MM.1S (cell line): Measurements from ENCODE around the gene TTYH2.
"Not testable (repeated sequence)": the region's sequence is repeated elsewhere in the genome, so short reads cannot be mapped to it uniquely, and the experiment has no call there.

Source experiments
- DNase-seq: peaks from one replicate; pipeline ENCODE4 v3.0.0-alpha.2; 2015
- H2AFZ ChIP-seq: fragments of 300-600 bp; sonication (generic); 2 replicates; pipeline ENCODE4 v1.6.0; 2016; ENCODE audit warnings: antibody characterized with exemption, low read length
- H3F3A ChIP-seq: fragments of 300-600 bp; sonication (generic); 2 replicates; pipeline ENCODE4 v1.6.1; 2016; ENCODE audit warnings: mild to moderate bottlenecking, antibody characterized with exemption, low read length, moderate library complexity, mixed read lengths; ENCODE audit not compliant: insufficient read depth
- H3K27ac ChIP-seq: fragments of 300-600 bp; sonication (generic); 2 replicates; pipeline ENCODE4 v1.5.1; 2016; ENCODE audit warnings: mild to moderate bottlenecking, low read length
- H3K27me3 ChIP-seq: fragments of 300-600 bp; sonication (generic); replicated peaks from 2 replicates; pipeline ENCODE4 v1.6.0; 2016; ENCODE audit warnings: low read length; ENCODE audit not compliant: insufficient read depth
- H3K36me3 ChIP-seq: fragments of 300-600 bp; sonication (generic); replicated peaks from 2 replicates; pipeline ENCODE4 v1.6.1; 2016; ENCODE audit warnings: mild to moderate bottlenecking, low read length, mixed read lengths; ENCODE audit not compliant: insufficient read depth
- H3K4me1 ChIP-seq: fragments of 300-600 bp; sonication (generic); 2 replicates; pipeline ENCODE4 v1.6.1; 2016; ENCODE audit warnings: low read length, mixed read lengths
- H3K4me2 ChIP-seq: fragments of 300-600 bp; sonication (generic); 2 replicates; pipeline ENCODE4 v1.6.0; 2016; ENCODE audit warnings: low read depth, low read length
- H3K4me3 ChIP-seq: fragments of 300-600 bp; sonication (generic); 2 replicates; pipeline ENCODE4 v1.5.1; 2016; ENCODE audit warnings: low read length, mixed read lengths
- H3K79me2 ChIP-seq: fragments of 300-600 bp; sonication (generic); 2 replicates; pipeline ENCODE4 v1.6.1; 2016; ENCODE audit warnings: mixed run types, low read length, mixed read lengths
- H3K9ac ChIP-seq: fragments of 300-600 bp; sonication (generic); 2 replicates; pipeline ENCODE4 v1.6.1; 2016; ENCODE audit warnings: low read length, mixed read lengths
- H3K9me2 ChIP-seq: fragments of 300-600 bp; sonication (generic); replicated peaks from 2 replicates; pipeline ENCODE4 v1.6.1; 2016; ENCODE audit warnings: mild to moderate bottlenecking, low read length, mixed read lengths; ENCODE audit not compliant: insufficient read depth
- H3K9me3 ChIP-seq: fragments of 300-600 bp; sonication (generic); replicated peaks from 2 replicates; pipeline ENCODE4 v1.6.1; 2016; ENCODE audit warnings: mild to moderate bottlenecking, low read length, mixed read lengths; ENCODE audit not compliant: insufficient read depth
- H4K20me1 ChIP-seq: fragments of 300-600 bp; sonication (generic); 2 replicates; pipeline ENCODE4 v1.6.1; 2016; ENCODE audit warnings: mild to moderate bottlenecking, low read length, moderate library complexity, mixed read lengths; ENCODE audit not compliant: insufficient read depth
- EZH2 ChIP-seq: fragments of 300-600 bp; sonication (generic); optimal IDR thresholded peaks from 2 replicates; pipeline ENCODE3; 2017; ENCODE audit warnings: low read depth, mild to moderate bottlenecking, antibody characterized with exemption, low read length, mixed read lengths
- EZH2phosphoT487 ChIP-seq: fragments of 300-600 bp; sonication (generic); IDR thresholded peaks from 2 replicates; pipeline ENCODE4 v1.6.1; 2018; ENCODE audit warnings: antibody characterized with exemption, low read length
- TF ChIP-seq, protein P1 (sequence below): fragments of 300-600 bp; sonication (generic); IDR thresholded peaks from 2 replicates; pipeline ENCODE4 v1.5.1; 2016; ENCODE audit warnings: antibody characterized with exemption, low read length, mixed read lengths

The TTYH2 gene

DNA sequence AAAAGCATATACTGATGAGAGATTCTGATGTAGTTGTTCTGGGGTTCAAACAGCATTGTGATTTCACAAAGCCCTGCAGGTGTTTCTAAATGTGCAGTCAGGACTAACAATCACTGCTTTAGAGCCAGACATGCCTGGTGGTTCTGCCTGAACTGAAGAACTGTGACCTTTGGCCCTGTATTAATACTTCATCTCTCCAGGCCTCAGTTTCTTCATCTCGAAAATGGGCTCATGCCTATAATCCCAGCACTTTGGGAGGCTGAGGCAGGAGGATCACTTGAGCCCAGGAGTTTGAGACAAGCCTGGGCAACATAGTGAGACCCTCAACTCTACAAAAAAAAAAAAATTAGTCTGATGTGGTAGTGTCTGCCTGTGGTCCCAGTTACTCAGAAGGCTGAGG lies 64.6 kb downstream of the TTYH2 start:
- H3F3A ChIP-seq: no peaks in the 10 kb centered on the region
- no peak overlapping the region for H3K4me2 ChIP-seq
- H3K27ac ChIP-seq: no peak overlapping the region
- H3K27me3 ChIP-seq: peaks cover 69% of the 10 kb centered on the region
- TF ChIP-seq EZH2 (no peak), EZH2phosphoT487 (no peak)
- TF ChIP-seq, protein P1, sequence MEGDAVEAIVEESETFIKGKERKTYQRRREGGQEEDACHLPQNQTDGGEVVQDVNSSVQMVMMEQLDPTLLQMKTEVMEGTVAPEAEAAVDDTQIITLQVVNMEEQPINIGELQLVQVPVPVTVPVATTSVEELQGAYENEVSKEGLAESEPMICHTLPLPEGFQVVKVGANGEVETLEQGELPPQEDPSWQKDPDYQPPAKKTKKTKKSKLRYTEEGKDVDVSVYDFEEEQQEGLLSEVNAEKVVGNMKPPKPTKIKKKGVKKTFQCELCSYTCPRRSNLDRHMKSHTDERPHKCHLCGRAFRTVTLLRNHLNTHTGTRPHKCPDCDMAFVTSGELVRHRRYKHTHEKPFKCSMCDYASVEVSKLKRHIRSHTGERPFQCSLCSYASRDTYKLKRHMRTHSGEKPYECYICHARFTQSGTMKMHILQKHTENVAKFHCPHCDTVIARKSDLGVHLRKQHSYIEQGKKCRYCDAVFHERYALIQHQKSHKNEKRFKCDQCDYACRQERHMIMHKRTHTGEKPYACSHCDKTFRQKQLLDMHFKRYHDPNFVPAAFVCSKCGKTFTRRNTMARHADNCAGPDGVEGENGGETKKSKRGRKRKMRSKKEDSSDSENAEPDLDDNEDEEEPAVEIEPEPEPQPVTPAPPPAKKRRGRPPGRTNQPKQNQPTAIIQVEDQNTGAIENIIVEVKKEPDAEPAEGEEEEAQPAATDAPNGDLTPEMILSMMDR: no peak
- peaks cover 7% of the 10 kb centered on the region; the same call in 1 of the 2 replicates for H3K4me1 ChIP-seq
- no peak for DNase-seq
- H4K20me1 ChIP-seq: no peaks in the 10 kb centered on the region
- H2AFZ ChIP-seq: no peak overlapping the region
- no peaks in the 10 kb centered on the region for H3K79me2 ChIP-seq
- no peak overlapping the region for H3K9ac ChIP-seq
- no peaks in the 10 kb centered on the region for H3K9me3 ChIP-seq
- no peaks in the 10 kb centered on the region for H3K36me3 ChIP-seq
- no peaks in the 10 kb centered on the region for H3K9me2 ChIP-seq
- H3K4me3 ChIP-seq: no peak overlapping the region

DNA sequence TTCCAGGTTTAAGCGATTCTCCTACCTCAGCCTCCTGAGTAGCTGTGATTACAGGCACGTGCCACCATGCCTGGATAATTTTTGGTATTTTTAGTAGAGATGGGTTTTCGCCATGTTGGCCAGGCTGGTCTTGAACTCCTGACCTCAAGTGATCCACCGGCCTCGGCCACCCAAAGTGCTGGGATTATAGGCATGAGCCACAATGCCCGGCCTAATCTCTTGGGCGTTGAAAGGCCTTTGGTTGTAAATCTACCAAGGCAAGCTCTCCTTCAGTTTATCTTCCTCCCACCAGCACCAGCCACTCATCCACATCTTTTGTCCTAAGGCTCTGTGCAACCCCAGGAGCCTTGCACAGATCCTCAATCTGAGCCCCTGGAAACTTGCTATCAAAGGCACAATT lies 66.2 kb downstream of the TTYH2 start:
- DNase-seq, H3K36me3 ChIP-seq, H3K4me3 ChIP-seq, H3K9ac ChIP-seq, H3K9me3 ChIP-seq, H3K79me2 ChIP-seq, H2AFZ ChIP-seq, H3K27ac ChIP-seq, H3K4me1 ChIP-seq, H3F3A ChIP-seq, H3K9me2 ChIP-seq, H4K20me1 ChIP-seq: not testable (repeated sequence)
- H3K4me2 ChIP-seq: peak overlapping the region; percentile 18; the same call in 1 of the 2 replicates
- H3K27me3 ChIP-seq: peaks cover 62% of the 10 kb centered on the region

DNA sequence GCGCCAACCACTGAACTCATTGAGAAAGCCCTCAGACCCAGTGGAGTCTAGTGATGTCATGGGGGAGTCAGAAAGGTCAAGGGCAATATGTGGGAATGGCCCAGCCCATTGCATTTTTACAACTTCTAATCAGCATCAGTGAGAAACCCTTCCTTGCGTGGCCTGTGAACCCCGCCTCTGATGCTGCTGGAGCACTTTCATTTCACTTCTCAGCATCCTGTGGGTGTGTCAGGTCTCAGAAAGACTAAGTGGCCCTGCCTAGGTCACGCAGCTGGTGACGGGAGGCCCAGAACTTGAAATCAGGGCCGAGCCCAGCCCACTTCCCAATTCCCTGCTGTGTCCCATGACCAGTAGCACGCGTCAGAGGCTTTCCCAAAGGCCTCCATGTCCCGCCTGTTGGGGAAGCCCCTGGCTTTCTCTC lies 66.7 kb downstream of the TTYH2 start:
- no peak overlapping the region for H3K27ac ChIP-seq
- H3K27me3 ChIP-seq: peaks cover 62% of the 10 kb centered on the region
- H3K9me3 ChIP-seq: no peaks in the 10 kb centered on the region
- H3K79me2 ChIP-seq: no peaks in the 10 kb centered on the region
- H3F3A ChIP-seq: no peaks in the 10 kb centered on the region
- no peaks in the 10 kb centered on the region for H3K4me1 ChIP-seq
- H3K9ac ChIP-seq: no peak overlapping the region
- no peak overlapping the region for H2AFZ ChIP-seq
- H3K36me3 ChIP-seq: no peaks in the 10 kb centered on the region
- H3K9me2 ChIP-seq: no peaks in the 10 kb centered on the region
- DNase-seq: peak; percentile 17
- no peak for TF ChIP-seq EZH2phosphoT487
- TF ChIP-seq, protein P1: no peak
- TF ChIP-seq EZH2: no peak
- no peak overlapping the region for H3K4me3 ChIP-seq
- H4K20me1 ChIP-seq: no peaks in the 10 kb centered on the region
- peak overlapping the region; percentile 18; the same call in 1 of the 2 replicates for H3K4me2 ChIP-seq

DNA sequence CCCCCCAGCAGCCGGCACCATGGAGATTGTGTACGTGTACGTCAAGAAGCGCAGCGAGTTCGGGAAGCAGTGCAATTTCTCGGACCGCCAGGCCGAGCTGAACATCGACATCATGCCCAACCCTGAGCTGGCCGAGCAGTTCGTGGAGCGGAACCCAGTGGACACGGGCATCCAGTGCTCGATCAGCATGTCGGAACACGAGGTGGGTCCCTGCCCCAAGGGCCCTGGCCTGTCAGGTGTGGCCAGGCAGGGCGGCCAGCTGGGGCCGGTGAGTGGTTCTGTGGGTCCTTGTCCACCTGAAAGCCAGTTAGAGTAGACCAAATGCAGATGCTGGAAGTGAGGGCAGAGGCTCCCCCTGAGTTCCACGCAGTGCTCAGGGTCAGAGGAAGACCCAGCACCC lies 68.4 kb downstream of the TTYH2 start:
- H3K4me2 ChIP-seq: no peak overlapping the region
- DNase-seq: no peak

DNA sequence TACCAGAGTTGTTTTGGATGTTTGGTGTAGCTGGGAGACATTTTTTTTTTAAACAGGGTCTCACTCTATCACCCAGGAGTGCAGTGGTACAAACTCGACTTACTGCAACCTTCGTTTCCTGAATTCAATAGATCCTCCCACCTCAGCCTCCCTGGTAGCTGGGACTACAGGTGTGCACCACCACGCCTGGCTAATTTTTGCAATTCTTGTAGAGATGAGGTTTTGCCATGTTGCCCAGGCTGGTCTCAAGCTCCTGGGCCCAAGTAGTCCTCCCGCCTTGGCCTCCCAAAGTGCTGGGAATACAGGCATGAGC lies 68.9 kb downstream of the TTYH2 start:
- not testable (repeated sequence) for H3K4me2 ChIP-seq, H4K20me1 ChIP-seq, H2AFZ ChIP-seq, H3K9me3 ChIP-seq, H3K27ac ChIP-seq, H3K36me3 ChIP-seq, DNase-seq, H3F3A ChIP-seq, H3K4me3 ChIP-seq, H3K9ac ChIP-seq, H3K4me1 ChIP-seq, H3K9me2 ChIP-seq, H3K79me2 ChIP-seq
- H3K27me3 ChIP-seq: peaks cover 58% of the 10 kb centered on the region

More for the DNA sequence above, 68.4 kb downstream of the TTYH2 start:
- peaks cover 58% of the 10 kb centered on the region for H3K27me3 ChIP-seq
- no peak overlapping the region for H2AFZ ChIP-seq
- H3K4me3 ChIP-seq: no peak overlapping the region
- TF ChIP-seq EZH2 (no peak), EZH2phosphoT487 (no peak)
- TF ChIP-seq, protein P1: no peak
- H3K36me3 ChIP-seq: no peaks in the 10 kb centered on the region
- H3K27ac ChIP-seq: no peak overlapping the region
- no peaks in the 10 kb centered on the region for H3F3A ChIP-seq
- H3K79me2 ChIP-seq: no peaks in the 10 kb centered on the region
- H3K9me3 ChIP-seq: no peaks in the 10 kb centered on the region
- no peaks in the 10 kb centered on the region for H3K4me1 ChIP-seq
- no peak overlapping the region for H3K9ac ChIP-seq
- H4K20me1 ChIP-seq: no peaks in the 10 kb centered on the region
- no peaks in the 10 kb centered on the region for H3K9me2 ChIP-seq
